Stimulated activated CD4-positive, alpha-beta T cell treated with anti-CD3 and anti-CD28 coated beads, Interleukin-1b, Interleukin-23, amount 100 ng/mL, for 1 hour (primary cell): ENCODE data around the gene ACVR1B.

ENCODE experiments used
- DNase-seq, 2 donors: peaks; one replicate each; pipeline ENCODE4 v3.0.0-alpha.2; 2020; ENCODE audit warnings: low read depth in 2 of 2

ACVR1B gene

DNA sequence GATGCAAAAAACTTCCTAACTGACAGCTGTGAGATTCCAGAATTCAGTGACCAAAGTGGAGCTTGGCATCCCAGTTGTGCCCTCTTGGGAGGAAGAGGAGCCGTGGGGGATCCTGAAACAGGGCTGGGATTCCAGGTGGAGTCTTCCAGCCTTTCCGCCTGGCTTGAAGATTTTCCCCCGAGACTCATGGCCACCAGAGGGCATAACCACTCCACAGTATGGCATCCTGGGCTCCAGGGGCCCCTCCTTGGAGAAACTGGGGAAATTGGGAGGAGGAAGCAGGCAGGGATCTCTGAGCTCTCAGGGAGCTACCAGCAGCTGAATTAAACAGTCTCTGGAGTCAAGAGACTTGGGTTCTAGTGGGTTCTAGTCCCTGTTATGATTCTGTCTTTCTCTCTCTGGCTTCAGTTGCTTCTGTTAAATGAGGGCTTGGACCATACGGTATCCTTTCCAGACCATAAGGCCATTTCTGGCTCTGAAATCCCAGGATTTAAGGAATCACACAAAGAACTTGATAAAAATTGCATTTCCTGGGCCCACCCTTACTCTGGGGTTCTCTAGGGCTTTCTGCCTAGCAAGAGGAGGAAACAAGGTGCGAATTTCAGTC lies 52.6 kb downstream of the ACVR1B start:
- DNase-seq = no peak

DNA sequence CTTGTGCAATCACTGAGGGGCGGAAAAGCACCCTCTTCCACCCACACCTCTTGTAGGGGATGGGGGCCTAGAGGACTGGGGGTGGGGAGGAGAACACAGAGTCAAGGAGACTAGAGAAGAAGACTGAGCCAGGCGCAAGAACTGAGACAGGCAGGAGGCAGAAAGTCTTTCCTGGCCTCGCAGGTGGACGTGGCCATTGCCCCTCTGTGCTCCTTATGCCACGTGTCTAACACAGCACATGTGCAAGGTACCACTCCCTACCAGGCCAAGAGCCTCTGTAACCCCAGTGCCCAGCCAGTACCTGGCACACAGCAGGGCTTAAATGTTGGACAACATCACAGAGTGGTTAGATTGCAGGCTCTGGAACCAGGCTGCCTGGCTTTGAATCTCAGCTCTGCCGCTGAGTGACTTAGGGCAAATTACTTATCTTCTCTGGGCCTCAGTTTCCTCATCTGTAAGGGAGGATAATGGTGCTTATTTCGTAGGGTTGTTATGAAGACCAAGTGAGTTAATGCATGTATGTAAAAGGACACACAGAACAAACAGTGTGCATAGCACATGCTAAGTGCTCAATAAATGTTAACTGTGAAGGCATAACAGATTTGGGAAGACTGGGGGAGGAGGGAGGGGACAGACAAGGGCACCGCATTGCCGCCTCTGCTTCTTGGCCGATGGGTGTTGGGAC lies 53.9 kb downstream of the ACVR1B start:
- no peak for DNase-seq

DNA sequence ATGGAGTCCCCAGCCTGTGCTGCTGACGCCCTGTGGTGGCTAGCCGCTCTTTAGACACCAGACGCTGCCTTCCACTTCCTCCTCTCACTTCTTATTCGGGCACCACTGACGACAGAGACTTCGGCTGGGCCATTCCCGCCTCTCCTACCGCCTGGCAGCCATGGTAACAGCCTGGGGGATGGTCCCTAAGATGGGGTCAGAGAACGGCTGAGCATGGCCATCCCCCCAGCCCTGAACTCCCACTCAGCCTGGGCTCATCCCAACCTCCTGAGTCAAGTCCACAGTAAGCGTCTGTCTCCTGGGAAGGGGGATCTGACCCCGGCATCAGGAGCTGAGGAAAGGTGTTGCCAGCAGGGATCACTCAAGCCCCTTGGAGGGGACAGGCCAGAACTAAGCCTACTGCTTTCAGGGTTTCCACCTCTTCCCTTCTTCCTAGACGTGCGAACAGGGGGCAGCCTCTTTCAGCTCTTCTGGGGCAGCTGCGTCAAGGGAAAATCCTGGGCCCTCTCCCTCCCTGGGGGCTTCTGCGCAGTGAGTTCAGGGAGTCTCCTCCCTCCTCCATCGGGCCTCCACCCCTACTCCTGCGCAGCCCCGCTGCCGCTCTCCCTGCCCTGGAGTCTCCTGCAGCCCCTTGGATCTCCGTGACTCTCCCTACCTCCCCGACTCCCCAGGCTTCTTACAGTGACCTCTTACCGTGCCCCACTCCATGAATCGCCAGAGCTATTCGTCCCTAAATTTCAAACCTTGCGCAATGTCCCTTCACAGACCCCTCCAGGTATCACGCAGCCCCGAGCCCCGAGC lies 54.6 kb downstream of the ACVR1B start:
- DNase-seq = no peak

DNA sequence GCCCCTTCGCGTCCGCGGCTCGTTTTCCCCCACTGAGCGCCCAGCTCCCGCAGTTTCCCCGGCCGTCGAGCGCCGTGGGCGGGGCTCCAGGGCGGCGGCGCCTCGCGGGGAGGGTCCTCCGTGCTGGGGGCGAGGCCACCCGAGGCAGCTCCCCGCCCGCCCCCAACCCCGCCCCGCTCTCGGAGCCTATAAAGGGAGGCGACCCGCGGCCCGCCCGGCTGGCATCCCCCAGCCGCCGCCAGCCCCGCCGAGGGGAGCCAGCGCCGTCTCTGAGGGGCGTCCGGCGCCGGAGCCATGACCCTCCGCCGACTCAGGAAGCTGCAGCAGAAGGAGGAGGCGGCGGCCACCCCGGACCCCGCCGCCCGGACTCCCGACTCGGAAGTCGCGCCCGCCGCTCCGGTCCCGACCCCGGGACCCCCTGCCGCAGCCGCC lies 55.2 kb downstream of the ACVR1B start, which contains the start of gene TAMALIN:
TSS of gene TAMALIN (plus strand) at position 221 of the 432 bp plus-strand sequence. CDS start at position 295, 74 bp downstream.
- peak; percentile 57 to 75 for DNase-seq

DNA sequence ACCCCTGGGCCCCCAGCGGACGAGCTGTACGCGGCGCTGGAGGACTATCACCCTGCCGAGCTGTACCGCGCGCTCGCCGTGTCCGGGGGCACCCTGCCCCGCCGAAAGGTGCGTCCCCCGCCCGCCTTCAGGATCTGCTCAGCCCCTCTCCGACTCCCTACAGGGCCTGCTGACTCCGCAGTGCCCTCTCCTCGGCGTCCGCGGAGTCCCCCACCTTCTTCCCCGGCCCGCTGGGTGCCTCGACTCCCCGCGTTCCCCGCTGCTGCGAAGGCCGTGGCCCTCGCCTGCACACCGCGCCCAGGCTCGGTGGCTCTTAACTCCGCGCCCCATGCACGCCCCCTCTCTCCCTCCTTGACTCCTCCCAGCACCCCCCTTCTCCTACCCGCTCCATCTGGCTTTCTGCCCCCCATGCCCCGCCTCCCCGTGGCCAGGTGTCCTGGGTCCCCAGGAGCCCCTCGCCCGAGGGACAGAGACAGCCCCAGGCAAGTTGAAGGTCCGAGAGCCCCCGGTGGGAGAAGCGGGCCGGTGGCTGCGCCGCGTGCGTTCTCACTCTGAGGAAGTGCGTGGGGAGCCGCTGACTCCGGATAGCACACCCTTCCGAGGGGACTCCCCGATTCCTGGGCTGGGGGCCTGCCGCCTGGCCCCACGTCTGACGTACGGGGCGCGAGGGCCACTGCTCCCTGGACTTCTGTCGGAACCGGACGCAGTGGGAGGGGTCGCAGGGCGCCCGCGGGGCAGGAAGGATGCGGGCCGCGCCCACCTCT lies 55.8 kb downstream of the ACVR1B start:
- DNase-seq = no peak

DNA sequence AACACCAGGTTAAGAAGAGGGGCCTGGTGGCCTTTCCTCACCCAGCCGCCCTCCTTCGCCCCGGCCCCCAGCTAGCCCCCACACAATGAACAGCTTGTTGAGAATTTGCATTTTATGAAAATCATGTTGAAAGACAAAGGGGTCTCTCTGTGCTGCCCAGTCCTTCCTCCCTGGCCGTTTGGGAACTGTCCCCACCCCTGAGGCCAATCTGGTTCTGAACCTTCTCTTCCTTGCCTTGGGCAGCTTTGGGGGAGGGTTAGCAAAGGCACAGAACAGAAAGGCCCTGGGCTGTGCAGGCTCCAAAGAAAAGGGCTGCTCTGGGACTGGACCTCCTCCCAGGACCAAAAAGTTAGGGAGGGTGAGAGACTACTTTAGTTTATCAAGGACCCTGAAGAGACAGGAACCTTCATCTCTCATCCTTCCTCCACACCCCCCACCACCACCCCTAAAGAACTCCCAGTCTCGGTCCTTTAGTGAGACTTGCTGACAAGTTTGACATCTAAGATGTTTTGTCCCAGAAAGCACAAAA lies 56.5 kb downstream of the ACVR1B start:
- no peak for DNase-seq

DNA sequence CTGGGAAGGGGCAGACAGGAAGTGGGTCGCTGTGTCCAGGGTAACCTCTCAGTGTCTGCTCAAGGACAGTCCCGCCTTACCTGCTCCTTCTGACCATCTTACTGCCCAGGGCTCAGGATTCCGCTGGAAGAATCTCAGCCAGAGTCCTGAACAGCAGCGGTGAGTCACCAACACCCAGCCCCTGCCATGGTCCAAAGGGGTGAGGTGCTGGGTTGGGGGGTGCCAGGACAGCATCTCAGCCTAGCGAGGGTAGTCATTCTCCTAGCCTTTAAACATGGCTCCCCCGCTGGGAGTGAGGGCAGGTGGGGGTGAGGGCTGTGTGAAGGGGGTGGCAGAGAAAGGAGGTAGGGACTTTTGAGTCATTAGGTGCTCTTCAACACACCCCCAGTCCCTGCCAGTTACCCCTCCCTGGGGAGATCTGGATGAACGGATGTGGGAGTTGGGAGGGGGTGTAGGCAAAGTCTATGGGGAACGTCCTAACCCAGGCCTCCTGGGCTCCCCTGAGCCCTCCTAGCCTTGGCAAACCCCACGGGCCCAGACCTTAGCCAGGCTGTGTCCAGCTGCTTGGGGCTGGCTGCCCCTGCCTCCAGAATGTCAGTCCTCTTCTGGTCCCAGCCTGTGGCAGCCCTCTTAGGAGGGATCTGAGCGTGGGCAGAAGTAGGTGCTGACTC lies 57.7 kb downstream of the ACVR1B start:
- no peak for DNase-seq

DNA sequence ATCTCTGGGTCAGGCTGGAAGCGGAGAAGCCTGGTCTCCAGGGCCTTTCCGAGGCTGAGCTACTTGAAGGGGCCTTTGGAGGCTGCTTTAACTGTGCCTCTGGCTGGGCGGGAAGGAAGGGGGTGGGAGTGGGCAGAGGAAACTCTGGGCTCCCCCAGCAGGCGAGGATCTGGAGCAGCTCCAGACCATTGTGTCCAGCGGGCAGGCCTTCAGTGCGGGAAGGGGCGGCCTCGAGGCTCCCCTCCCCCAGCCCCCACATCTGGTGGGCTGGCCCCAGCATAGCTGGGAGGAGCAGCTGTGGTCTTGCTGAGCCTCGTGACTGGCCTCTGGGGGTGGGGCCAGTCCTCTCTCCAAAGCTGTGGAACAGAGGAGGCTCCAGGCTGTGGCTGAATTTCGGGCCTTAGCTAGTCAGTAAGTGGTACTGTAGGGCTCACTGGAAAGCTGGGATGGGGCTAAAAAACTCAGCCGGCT lies 58.7 kb downstream of the ACVR1B start:
- DNase-seq = no peak

DNA sequence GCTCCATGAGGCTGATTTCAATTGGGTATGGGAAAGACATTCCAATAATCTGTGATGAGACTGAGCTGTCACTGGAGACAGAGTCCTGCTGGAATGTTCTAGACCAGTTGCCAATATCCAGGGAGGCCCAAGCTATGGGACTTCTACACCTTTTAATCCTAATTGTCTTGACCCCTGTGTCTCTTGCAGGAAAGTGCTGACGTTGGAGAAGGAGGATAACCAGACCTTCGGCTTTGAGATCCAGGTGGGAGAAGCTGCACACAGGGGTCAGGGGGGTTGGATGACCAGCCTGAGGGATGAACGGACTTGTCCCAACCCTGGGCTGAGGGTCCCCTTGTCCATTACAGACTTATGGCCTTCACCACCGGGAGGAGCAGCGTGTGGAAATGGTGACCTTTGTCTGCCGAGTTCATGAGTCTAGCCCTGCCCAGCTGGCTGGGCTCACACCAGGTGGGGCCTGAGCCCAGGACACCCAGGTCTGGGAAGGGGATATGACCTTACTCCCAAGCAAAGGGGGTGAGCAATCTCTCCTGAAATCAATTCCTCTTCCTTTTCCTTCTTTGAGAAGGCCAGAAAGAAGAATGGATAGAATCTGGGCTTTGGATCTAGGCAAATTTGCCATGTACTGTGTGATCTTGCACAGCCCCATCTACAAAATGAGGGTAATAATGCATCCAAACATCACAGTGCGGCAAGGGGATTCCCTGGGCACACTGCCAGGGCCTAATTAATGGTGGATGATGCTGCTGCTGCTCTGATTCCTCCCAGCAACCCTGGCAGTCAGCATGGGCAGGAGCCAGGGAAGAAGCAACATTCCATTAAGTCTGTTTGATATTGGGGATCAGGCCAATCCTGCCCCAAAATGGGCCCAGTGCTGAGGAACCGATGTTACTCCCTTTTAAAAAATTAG lies 59.4 kb downstream of the ACVR1B start:
- no peak for DNase-seq

DNA sequence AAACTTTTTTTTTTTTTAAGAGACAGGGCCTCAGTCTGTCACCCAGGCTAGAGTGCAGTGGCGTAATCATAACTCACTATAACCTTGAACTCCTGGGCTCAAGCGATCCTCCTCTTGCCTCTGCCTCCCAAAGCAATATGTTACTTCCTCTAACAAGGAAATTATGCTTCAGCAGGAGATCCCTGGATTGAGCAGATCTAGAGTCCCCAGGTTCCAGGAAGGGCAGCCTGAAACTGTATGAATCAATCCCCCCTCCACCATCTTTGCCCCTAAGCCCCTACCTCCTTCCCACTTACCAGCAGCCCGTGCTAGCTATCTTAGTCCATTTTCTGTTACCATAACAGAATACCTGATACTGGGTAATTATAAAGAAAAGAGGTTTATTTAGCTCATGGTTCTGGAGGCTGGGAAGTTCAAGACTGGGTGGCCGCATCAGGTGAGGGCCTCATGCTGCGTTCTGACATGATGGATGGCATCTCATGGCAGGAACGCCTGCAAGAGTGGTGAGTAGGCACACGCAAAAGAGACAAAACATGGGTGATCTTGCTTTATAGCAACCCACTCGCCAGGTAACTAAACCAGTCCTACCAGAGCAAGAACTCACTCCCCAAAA lies 60.2 kb downstream of the ACVR1B start:
- no peak for DNase-seq

DNA sequence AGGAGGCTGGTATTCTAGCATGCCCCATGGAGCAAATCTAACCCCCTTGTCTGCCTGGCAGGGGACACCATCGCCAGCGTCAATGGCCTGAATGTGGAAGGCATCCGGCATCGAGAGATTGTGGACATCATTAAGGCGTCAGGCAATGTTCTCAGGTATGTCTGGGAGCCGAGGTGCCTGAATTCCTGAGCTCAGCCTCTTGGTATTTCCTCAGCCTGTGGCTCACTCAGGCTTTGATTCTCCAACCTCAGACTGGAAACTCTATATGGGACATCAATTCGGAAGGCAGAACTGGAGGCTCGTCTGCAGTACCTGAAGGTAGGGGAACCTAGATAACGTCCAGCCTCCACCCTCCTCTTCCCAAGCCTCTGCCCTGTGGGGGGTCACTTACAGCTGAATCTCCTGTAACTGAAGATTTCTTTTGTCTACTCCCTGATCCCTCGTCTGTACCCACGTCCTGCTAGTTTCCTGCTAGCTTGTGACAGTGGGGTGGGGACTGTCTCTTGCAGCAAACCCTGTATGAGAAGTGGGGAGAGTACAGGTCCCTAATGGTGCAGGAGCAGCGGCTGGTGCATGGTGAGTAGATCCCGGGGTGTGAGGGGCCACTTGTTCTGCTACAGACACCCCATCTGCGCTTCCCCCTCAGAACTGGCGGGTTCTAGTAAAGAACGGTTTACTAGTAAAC lies 62.3 kb downstream of the ACVR1B start:
- no peak for DNase-seq

DNA sequence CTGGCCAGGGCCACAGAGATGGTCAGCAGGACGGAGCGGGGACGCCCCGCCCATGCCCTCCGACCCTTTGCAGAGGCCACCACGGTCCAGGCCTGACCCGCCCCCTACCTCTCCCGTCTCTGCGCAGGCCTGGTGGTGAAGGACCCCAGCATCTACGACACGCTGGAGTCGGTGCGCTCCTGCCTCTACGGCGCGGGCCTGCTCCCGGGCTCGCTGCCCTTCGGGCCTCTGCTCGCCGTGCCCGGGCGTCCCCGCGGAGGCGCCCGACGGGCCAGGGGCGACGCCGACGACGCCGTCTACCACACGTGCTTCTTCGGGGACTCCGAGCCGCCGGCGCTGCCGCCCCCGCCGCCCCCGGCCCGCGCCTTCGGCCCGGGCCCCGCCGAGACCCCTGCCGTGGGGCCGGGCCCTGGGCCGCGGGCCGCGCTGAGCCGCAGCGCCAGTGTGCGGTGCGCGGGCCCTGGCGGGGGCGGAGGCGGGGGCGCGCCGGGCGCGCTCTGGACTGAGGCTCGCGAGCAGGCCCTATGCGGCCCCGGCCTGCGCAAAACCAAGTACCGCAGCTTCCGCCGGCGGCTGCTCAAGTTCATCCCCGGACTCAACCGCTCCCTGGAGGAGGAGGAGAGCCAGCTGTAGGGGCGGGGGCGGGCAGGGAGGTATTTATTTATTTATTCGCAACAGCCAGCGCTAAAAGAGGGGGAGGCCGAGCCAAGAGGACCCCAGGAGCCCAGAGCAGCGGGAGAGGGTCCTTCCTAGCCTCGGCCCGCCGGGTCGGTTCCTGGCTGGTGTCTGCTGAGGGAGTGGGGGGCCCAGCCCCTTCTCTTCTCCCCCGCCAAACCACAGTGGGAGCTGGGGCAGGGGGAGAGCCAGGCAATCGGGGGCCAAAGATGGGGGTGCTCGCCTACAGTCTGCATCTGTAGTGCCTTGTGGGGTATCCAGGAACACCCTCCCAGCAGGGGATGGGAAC lies 63.4 kb downstream of the ACVR1B start:
- DNase-seq = no peak

DNA sequence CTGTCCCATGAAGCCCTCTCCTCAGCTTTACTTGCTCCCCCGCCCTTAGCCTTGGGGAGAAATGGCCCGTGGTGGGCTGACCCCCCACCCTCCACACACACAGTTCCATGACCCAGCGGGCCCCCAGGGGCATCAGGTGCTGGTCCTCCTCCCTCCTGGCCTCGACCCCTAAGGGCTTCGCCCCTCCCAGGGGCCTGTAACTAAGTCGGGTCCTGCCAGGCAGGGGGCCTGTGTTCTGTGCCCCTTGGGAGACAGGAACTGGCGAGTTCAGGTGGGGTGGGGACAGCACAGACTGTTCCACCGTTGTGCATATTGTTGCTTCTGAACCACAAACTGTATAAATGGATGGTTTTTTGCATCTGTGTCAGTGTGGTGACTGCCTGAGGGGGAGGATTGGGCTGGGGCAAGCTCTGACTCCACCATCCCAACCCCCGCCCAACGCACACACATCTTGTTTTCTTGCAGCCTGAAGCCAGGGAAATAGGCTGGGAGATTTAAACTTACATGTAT lies 64.1 kb downstream of the ACVR1B start:
- DNase-seq = no peak

DNA sequence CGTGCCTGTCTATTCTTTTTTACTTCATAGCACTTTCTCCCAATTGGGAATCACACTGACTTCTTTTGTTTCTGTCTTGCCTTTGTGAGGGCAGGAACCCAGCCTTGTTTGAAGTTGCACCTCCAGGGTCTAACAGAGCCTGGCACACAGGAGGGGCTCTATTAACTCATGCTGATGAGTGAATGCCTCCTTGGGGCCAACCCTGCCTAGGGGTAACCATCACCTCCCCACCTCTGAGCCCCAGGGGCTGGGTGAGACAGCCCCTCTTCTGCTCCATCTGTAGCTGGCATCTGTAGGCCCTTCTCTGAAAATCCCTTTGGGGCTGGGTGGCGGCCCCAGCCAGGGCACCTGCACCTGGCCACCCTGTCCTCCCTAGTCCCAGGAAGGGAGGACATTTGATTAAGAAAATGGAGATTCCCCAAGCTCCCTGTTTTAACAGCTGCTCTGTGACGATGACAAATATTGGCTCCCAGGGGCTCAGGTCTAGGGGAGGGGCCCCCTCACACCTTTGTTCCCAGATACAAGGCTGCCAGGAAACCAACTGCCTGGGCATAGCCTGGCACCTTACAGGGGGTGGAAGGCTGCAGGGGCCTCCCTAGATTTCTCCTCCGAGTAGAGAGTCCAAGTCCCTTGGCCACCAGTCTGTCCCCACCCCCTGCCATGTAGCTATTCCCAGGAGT lies 67.1 kb downstream of the ACVR1B start:
- no peak for DNase-seq

DNA sequence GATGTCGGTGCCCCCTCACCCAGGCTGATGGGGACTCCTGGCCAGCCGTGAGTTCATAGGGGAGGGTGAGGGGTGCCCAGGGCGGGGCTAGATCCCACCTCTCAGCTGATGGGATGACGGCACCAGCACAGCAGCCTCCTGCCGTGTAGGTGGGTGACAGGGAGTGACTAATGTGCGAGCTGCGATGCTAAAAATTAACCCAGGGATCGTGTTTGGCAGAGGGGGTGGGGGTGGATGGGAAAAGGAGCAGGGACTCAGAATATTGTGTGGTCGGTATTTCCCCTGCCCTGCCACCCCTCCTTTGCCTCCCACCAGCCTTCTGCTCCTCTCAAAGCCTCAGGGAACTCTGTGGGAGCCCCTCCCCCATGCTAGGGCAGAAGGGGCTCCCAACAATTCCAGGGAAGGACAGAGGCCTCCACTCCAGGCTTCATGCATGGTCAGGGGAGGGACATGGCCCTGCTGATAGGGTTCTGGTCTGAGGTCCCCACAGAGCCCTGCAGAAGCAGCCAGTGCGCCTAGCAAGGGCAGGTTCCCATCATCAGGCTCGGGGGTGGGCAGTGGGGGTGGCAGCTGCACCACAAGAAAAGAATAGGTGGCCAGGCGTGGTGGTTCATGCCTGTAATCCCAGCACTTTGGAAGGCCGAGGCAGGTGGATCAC lies 67.7 kb downstream of the ACVR1B start:
- no peak for DNase-seq
